ENCODE results near the gene ZNF366.

DNA sequence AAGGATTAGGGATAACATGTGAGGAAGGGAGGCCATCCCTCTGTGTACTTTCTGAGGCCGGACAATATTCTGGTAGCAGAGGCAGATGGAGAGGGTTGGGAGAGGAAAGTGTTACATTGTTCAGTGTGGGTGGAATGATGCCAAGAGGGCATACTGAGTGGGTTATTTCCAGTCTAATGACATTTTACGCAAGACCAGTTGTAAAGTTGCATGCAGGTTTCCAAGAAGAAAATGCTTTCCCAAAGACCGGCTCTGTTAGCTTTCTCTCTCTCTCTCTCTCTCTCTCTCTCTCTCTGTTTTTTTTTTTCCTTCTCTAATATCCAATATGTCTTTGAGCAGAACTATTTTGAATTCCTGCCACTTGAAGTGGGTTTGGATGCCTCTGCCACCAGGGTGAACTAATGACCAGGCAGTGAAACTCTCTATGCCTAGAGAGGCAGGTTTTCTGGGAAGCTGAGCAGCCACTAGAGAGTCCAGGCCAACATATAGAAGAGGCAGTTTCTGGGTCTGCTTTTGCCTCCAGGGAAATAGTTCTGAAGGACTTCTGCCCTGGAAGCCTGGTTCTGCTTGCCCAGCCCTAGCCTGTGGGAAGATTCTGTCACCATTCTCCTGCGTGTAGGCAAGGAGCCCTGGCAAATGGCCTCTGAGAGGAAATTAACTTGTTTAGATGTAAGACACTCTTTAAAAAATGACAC lies 24.4 kb upstream of the ZNF366 start:
- TF ChIP-seq YY1 (tag by site-specific recombination; IDR thresholded peaks at IDR 0.05): no peak
- TF ChIP-seq, protein P1, sequence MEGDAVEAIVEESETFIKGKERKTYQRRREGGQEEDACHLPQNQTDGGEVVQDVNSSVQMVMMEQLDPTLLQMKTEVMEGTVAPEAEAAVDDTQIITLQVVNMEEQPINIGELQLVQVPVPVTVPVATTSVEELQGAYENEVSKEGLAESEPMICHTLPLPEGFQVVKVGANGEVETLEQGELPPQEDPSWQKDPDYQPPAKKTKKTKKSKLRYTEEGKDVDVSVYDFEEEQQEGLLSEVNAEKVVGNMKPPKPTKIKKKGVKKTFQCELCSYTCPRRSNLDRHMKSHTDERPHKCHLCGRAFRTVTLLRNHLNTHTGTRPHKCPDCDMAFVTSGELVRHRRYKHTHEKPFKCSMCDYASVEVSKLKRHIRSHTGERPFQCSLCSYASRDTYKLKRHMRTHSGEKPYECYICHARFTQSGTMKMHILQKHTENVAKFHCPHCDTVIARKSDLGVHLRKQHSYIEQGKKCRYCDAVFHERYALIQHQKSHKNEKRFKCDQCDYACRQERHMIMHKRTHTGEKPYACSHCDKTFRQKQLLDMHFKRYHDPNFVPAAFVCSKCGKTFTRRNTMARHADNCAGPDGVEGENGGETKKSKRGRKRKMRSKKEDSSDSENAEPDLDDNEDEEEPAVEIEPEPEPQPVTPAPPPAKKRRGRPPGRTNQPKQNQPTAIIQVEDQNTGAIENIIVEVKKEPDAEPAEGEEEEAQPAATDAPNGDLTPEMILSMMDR (tag by site-specific recombination; IDR thresholded peaks at IDR 0.05): no peak
